Pons (tissue), 1 donor: Measurements from ENCODE around the gene CLMN.
A peak's percentile ranks its signal among the peaks of the same experiment; 100 is the strongest.
"Not testable (repeated sequence)": the region's sequence is repeated elsewhere in the genome, so short reads cannot be mapped to it uniquely, and the experiment has no call there.

Experiments used
- DNase-seq: peaks from one replicate; pipeline ENCODE4 v3.0.0-alpha.2; 2016; ENCODE audit warnings: low spot score

Gene CLMN

GRCh38 chr14:95217391-95217900 lies 102.3 kb downstream of the CLMN start:
- DNase-seq = no peak

DNA sequence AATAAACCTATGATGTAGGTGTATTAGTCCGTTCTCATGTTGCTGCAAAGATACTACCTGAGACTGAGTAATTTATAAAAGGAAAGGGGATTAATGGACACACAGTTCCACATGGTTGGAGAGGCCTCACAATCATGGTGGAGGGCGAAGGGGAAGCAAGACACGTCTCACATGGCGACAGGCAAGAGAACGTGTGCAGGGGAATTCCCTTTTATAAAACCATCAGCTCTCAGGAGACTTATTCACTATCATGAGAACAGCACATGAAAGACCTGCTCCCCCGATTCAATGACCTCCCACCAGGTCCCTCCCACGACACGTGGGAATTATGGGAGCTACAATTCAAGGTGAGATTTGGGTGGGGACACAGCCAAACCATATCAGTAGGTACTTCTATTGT lies 103.7 kb downstream of the CLMN start:
- DNase-seq = no peak

GRCh38 chr14:95215094-95215725 lies 104.5 kb downstream of the CLMN start:
- no peak for DNase-seq

DNA sequence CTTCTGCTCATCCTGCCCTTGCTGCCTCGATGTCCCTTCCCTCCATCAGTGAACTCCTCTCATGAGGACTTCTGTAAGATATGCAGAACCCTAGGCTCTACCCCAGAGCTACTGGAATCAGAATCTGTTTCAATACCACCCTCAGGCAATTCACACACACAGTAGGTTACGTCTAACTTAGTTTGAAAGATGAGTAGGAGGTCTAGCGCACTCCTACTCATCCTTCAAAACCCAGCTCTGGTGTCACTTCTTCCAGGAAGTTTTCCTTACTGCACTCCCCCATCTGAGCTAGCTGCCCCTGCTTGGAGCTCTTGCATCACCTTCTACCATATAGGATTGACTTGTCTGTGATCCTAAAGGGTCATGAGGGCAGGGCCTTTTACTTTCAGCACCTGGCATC lies 105.9 kb downstream of the CLMN start:
- DNase-seq = no peak

GRCh38 chr14:95211721-95212504 lies 107.8 kb downstream of the CLMN start:
- no peak for DNase-seq

DNA sequence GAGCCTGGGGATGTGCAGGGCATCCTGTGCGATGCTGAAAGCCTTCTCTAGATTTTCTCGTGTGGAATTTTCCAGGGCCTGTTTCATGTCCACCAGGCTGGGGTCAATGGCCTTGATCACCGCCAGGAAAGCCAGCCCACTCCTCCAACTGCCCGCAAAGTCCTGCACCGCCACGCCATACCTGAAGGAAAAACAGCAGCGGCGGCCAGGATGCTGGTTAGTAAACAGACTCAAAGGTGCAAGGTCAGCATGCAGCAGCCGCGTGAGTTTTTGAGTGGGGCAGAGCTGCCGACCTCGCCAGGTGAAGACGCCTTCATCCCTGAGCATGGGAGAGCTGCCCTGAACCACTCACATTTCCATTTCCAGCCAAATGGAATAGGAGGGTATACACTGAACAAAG lies 109.0 kb downstream of the CLMN start:
- DNase-seq = no peak

- no peak for DNase-seq
Observed at GRCh38 chr14:95208598-95208997, 111.1 kb downstream of the CLMN start.

DNA sequence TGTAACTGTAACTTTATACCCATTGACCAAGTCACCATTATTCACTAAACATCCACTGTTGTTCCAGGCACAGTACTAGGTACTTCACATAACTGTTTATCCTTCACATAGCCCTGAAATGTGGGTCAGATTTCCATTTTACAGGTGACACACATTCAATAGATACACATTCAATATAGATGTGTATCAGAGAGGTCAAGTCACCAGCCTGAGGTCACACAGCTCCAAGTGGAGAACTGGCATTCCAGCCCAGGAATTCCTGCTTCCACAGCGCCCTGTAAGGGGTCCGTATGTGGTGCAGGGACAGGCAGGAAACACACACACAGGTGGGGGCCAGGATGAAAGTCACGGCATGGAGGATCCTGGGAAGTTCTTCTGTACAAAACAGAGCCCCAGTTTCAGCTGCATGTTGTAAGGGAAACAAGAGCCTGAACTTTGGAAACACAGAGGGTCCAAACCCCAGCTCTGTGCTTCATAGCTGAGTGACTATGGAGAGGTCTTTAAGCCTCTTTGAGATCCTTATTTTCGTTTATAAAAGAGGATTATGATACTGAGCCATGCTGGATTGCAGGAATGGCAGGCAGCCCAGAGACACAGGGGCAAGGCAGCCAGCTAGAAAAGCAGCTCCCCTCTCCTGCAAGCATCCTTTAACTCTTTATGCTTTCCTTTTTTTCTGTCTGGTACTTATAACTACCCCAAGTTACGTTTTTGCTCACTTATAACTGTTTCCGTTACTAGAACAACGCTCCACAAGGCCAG lies 112.1 kb downstream of the CLMN start:
- no peak for DNase-seq

GRCh38 chr14:95206534-95206933 lies 113.2 kb downstream of the CLMN start:
- DNase-seq = no peak

- DNase-seq = no peak
Observed at GRCh38 chr14:95204705-95205104, 115.0 kb downstream of the CLMN start.

DNA sequence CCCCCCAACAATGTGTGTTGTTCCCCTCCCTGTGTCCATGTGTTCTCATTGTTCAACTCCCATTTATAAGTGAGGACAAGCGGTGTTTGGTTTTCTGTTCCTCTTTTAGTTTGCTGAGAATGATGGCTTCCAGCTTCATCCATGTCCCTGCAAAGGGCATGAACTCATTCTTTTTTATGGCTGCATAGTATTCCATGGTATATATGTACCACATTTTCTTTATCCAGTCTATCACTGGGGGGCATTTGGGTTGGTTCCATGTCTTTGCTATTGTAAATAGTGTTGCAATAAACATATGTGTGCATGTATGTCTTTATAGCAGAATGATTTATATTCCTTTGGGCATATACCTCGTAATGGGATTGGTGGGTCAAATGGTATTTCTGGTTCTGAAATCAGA lies 118.0 kb downstream of the CLMN start:
- not testable (repeated sequence) for DNase-seq

DNA sequence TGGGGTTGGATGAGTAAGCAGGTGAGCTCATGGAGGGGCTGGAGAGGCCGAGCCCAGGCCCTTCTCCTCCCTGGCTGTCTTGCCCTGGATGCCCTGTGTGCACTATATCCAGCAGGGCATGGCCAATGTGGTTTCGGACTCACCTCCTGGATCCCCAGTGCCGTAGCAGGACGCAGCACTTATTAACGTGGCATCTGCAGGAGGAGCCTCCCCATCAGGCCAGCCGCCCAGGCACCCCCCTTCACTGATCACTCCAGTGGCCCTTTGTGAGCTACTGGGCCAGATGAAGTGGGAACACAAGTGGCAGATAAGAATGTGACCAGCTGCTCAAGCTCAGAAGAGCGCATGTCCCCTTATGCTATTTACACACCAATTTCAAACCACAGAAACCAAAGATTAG lies 119.3 kb downstream of the CLMN start:
- no peak for DNase-seq

- DNase-seq = no peak
Observed at GRCh38 chr14:95199298-95199983, 120.3 kb downstream of the CLMN start.

- no peak for DNase-seq
Observed at GRCh38 chr14:95198320-95198719, 121.4 kb downstream of the CLMN start.

GRCh38 chr14:95197551-95197950 lies 122.2 kb downstream of the CLMN start:
- DNase-seq = no peak

DNA sequence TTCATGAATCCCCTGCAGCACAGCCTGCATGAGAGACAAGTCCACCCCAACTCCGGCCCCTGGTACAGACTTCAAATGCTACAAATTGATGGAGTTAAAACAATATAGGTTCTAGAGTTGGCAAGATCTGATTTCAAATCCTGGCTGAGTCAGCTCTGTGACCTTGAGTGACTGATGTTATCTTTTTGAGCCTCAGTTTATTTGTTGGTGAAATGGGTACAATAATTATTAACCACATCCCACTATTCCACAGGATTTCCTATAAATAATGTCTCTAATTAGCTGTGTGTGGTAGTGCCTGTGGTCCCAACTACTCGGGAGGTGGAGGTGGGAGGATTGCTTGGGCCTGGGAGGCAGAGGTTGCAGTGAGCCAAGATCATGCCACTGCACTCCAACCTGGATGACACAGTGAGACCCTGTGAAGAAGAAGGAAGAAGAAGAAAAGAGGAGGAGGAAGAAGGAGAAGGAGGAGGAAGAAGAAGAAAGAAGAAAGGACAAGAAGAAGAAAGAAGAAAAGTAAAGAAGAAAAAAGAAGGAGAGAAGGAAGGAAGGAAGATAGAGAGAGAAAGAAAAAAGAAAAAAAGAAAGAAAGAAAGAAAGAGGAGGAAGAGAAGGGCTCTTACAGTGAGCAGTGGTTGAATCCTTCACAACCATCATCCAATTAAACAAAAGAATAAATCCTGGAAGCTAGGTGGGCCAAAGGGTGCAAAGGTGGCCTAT lies 122.7 kb downstream of the CLMN start:
- DNase-seq = no peak

GRCh38 chr14:95196268-95196667 lies 123.4 kb downstream of the CLMN start:
- peak; percentile 15 for DNase-seq

DNA sequence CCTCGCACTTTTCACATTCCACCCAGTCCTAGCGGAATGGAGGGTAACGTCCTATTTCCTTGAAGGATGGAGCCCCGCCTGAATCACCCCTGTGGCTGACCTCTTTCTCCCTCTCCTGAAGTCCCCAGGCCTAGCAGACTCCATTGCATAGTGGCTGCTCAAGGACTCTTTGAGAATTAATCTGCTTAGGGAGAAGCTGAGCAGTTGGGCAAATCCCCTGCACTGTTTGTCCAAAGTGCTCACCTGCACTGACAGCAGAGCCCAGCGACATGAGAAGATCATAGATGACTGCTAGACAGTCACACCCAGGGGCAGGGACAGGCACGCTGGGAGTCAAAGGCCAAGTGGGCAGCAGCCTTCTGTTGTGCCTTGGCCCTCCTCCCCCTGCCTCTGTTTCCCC lies 124.7 kb downstream of the CLMN start:
- no peak for DNase-seq

DNA sequence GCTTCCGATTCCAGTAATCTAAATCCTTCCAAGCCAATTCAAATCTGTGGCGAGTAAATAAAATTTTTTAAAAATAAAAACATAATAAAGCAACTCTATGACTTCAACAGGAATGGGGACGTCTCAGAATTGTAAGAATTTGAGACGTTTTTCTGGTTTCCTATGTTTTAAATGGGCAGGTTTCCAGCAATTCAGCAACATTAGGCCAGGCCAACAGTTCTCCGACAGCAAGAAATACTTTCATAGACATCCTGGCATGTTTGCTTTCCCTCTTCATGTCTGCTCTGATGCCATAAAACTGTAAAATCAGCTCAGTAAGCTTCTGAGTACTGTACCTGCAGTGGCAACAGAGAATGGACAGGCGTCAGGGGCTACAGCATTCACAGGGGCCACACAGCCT lies 126.6 kb downstream of the CLMN start:
- no peak for DNase-seq

- no peak for DNase-seq
Observed at GRCh38 chr14:95192311-95192710, 127.4 kb downstream of the CLMN start.

GRCh38 chr14:95191445-95192199 lies 128.1 kb downstream of the CLMN start:
- DNase-seq = no peak
